HCT116 (cell line): ENCODE data around the gene LLCFC1. TPM values are rescaled to one million over a fixed set of nuclear protein-coding genes. Genes with fewer than 3 reads are reported as not detected.

ENCODE experiments used
- ATAC-seq: fragments of 200-7000 bp; cut with Tn5 transposase; 2 replicates; pipeline ENCODE4 v1.9.1; 2020; ENCODE audit warnings: mild to moderate bottlenecking, moderate library complexity
- BruUV-seq: library from RNA; stranded (reverse); fragments of 400-500 nt; replicated peaks from 2 replicates; lab custom pipeline; 2021; lab: Mats Ljungman, UMichigan
- CTCF ChIA-PET: fragments of 300-600 bp; sonication (Branson Sonifier 250); formaldehyde crosslinking; loops from one replicate; lab custom pipeline; 2021; ENCODE audit warnings: antibody characterized with exemption; lab: Charles Lee
- POLR2A ChIA-PET: fragments of 300-600, 350-600 bp; sonication (Branson Sonifier 250); formaldehyde crosslinking; loops from one replicate; lab custom pipeline; 2021; ENCODE audit warnings: antibody characterized with exemption; lab: Charles Lee
- RAD21 ChIA-PET, 2 experiments: fragments of 300-600 bp; sonication (Branson Sonifier 250); formaldehyde crosslinking; loops; one replicate each; lab custom pipeline; 2023; ENCODE audit warnings: low total read pairs in 2 of 2; ENCODE audit not compliant: uncharacterized antibody in 2 of 2, unreplicated experiment in 2 of 2, low non-redundant PET in 1 of 2; lab: Charles Lee
- DNase-seq: peaks from one replicate; pipeline ENCODE4 v3.0.0-alpha.2; 2010; ENCODE audit warnings: low read depth, low spot score
- H2AFZ ChIP-seq: fragments of 200-600 bp; shearing (Covaris generic), sonication (generic); 2 replicates; pipeline ENCODE4 v1.6.1; 2017; ENCODE audit warnings: low read depth, mixed run types, mixed read lengths, antibody characterized with exemption, low read length; ENCODE audit not compliant: poor library complexity, severe bottlenecking
- H3K27ac ChIP-seq: 2 replicates; pipeline ENCODE4 v1.5.1; 2012; ENCODE audit warnings: low read depth, low read length
- H3K27me3 ChIP-seq: fragments of 200-600 bp; sonication (generic); 2 replicates; pipeline ENCODE4 v1.6.1; 2016; ENCODE audit warnings: mixed run types, low read length, mixed read lengths; ENCODE audit not compliant: insufficient read depth
- H3K36me3 ChIP-seq, 2 experiments: fragments of 200-500 bp in 1 of 2; fragments of 200-600 bp in 1 of 2; sonication (Bioruptor generic) in 1 of 2; sonication (generic) in 1 of 2; 2 replicates each; pipeline versions ENCODE4 v1.5.1 to v1.6.1; 2014 to 2016; ENCODE audit warnings: low read length in 2 of 2, inconsistent platforms in 1 of 2, mixed read lengths in 1 of 2, mixed run types in 1 of 2; ENCODE audit not compliant: insufficient read depth in 2 of 2, control insufficient read depth in 1 of 2
- H3K4me1 ChIP-seq, 2 experiments: fragments of 200-600 bp in 1 of 2; sonication (generic) in 1 of 2; 2 replicates each; pipeline versions ENCODE4 v1.5.1 to v1.6.1; 2012 to 2017; ENCODE audit warnings: low read length in 2 of 2, inconsistent platforms in 1 of 2, mild to moderate bottlenecking in 1 of 2, mixed read lengths in 1 of 2, mixed run types in 1 of 2, moderate library complexity in 1 of 2; ENCODE audit not compliant: insufficient read depth in 2 of 2, control insufficient read depth in 1 of 2
- H3K4me2 ChIP-seq: fragments of 200-600 bp; sonication (generic); 2 replicates; pipeline ENCODE4 v1.6.1; 2017; ENCODE audit warnings: mixed run types, low read length, mixed read lengths
- H3K4me3 ChIP-seq, 2 experiments: fragments of 200-600 bp in 1 of 2; sonication (generic) in 1 of 2; replicated peaks in 1 of 2; 2 replicates each; pipeline ENCODE4 v1.5.1; 2011 to 2016; ENCODE audit warnings: low read length in 2 of 2, control low read depth in 1 of 2, low read depth in 1 of 2, mild to moderate bottlenecking in 1 of 2, mixed read lengths in 1 of 2, mixed run types in 1 of 2
- H3K79me2 ChIP-seq: fragments of 200-600 bp; sonication (generic); 2 replicates; pipeline ENCODE4 v1.6.1; 2017; ENCODE audit warnings: mild to moderate bottlenecking, mixed run types, low read length, moderate library complexity, mixed read lengths; ENCODE audit not compliant: insufficient read depth
- H3K9ac ChIP-seq: fragments of 200-600 bp; sonication (generic); 2 replicates; pipeline ENCODE4 v1.6.1; 2016; ENCODE audit warnings: low read length, mixed read lengths
- H3K9me2 ChIP-seq: fragments of 200-600 bp; sonication (generic), shearing (Covaris generic); 2 replicates; pipeline ENCODE4 v1.6.1; 2017; ENCODE audit warnings: mixed run types, mild to moderate bottlenecking, moderate library complexity; ENCODE audit not compliant: insufficient read depth
- H3K9me3 ChIP-seq, 2 experiments: fragments of 200-500 bp in 1 of 2; fragments of 200-600 bp in 1 of 2; sonication (Bioruptor generic) in 1 of 2; sonication (generic) in 1 of 2; 2 replicates each; pipeline ENCODE4 v1.6.1; 2014 to 2017; ENCODE audit warnings: low read length in 2 of 2, mixed read lengths in 2 of 2, inconsistent platforms in 1 of 2, low read depth in 1 of 2, mild to moderate bottlenecking in 1 of 2, mixed run types in 1 of 2, moderate library complexity in 1 of 2; ENCODE audit not compliant: control insufficient read depth in 1 of 2, insufficient read depth in 1 of 2
- H4K20me1 ChIP-seq: fragments of 200-600 bp; sonication (generic), shearing (Covaris generic); 2 replicates; pipeline ENCODE4 v1.6.1; 2017; ENCODE audit warnings: mixed run types, mild to moderate bottlenecking, moderate library complexity; ENCODE audit not compliant: insufficient read depth
- ATF3 ChIP-seq: IDR thresholded peaks from 2 replicates; pipeline ENCODE4 v1.6.1; 2012
- CBX3 ChIP-seq: IDR thresholded peaks from 2 replicates; pipeline ENCODE4 v1.6.1; 2012; ENCODE audit warnings: low read depth
- CEBPB ChIP-seq: IDR thresholded peaks from 2 replicates; pipeline ENCODE4 v1.6.1; 2012; ENCODE audit warnings: low read depth
- CTCF ChIP-seq, 3 experiments: fragments of 200-600 bp in 1 of 3; sonication (generic) in 1 of 3; IDR thresholded peaks in 2 of 3; conservative IDR thresholded peaks in 1 of 3; 2 replicates each; pipeline ENCODE4 v1.5.1; 2012 to 2017; ENCODE audit warnings: low read depth in 2 of 3, low read length in 2 of 3, antibody characterized with exemption in 1 of 3, borderline replicate concordance in 1 of 3, control low read depth in 1 of 3, mild to moderate bottlenecking in 1 of 3, mixed read lengths in 1 of 3, mixed run types in 1 of 3, moderate library complexity in 1 of 3; ENCODE audit not compliant: insufficient read depth in 1 of 3
- EGR1 ChIP-seq: IDR thresholded peaks from 2 replicates; pipeline ENCODE4 v1.6.1; 2012; ENCODE audit warnings: low read depth
- ELF1 ChIP-seq: IDR thresholded peaks from 2 replicates; pipeline ENCODE4 v1.6.1; 2012; ENCODE audit warnings: low read depth, borderline replicate concordance
- FOSL1 ChIP-seq: IDR thresholded peaks from 2 replicates; pipeline ENCODE4 v1.6.1; 2012; ENCODE audit warnings: low read depth
- JUND ChIP-seq: IDR thresholded peaks from 2 replicates; pipeline ENCODE4 v1.6.1; 2012
- MAX ChIP-seq: IDR thresholded peaks from 2 replicates; pipeline ENCODE4 v1.6.1; 2012
- POLR2A ChIP-seq: IDR thresholded peaks from 2 replicates; pipeline ENCODE4 v1.7.0; 2011; ENCODE audit warnings: borderline replicate concordance; ENCODE audit not compliant: insufficient read depth, insufficient read length; ENCODE audit errors: extremely low read depth
- POLR2AphosphoS5 ChIP-seq: IDR thresholded peaks from 2 replicates; pipeline ENCODE4 v1.6.1; 2011; ENCODE audit warnings: mild to moderate bottlenecking, low read depth, low read length, moderate library complexity
- RAD21 ChIP-seq: IDR thresholded peaks from 2 replicates; pipeline ENCODE4 v1.6.1; 2012; ENCODE audit warnings: low read depth, mild to moderate bottlenecking
- SIN3A ChIP-seq: IDR thresholded peaks from 2 replicates; pipeline ENCODE4 v1.6.1; 2012; ENCODE audit warnings: low read depth
- SP1 ChIP-seq: IDR thresholded peaks from 2 replicates; pipeline ENCODE4 v1.6.1; 2012; ENCODE audit warnings: low read depth
- SRF ChIP-seq: IDR thresholded peaks from 2 replicates; pipeline ENCODE4 v1.6.1; 2012; ENCODE audit warnings: low read depth
- TCF7L2 ChIP-seq: IDR thresholded peaks from 2 replicates; pipeline ENCODE4 v1.7.0; 2011; ENCODE audit warnings: borderline replicate concordance, inconsistent platforms; ENCODE audit not compliant: insufficient read depth, insufficient read length; ENCODE audit errors: extremely low read depth
- YY1 ChIP-seq: IDR thresholded peaks from 2 replicates; pipeline ENCODE4 v1.6.1; 2011; ENCODE audit warnings: low read length, low read depth, moderate library complexity, mild to moderate bottlenecking; ENCODE audit not compliant: insufficient replicate concordance; ENCODE audit errors: extremely low read depth
- ZBTB33 ChIP-seq: IDR thresholded peaks from 2 replicates; pipeline ENCODE4 v1.6.1; 2011; ENCODE audit warnings: mild to moderate bottlenecking, low read length, moderate library complexity; ENCODE audit not compliant: insufficient replicate concordance; ENCODE audit errors: extremely low read depth
- ZFX ChIP-seq: fragments of 450-650 bp; IDR thresholded peaks from 2 replicates; pipeline ENCODE4 v1.6.1; 2017
- ZNF274 ChIP-seq: fragments of 200-500 bp; sonication (Bioruptor generic); IDR thresholded peaks from 2 replicates; pipeline ENCODE4 v1.6.1; 2014; ENCODE audit warnings: mild to moderate bottlenecking, low read depth, low read length, inconsistent platforms
- intact Hi-C: fragments of 100-400 bp; cut with micrococcal nuclease; formaldehyde crosslinking; loops from 2 replicates; pipeline ENCODE4 v1.10.0; 2022
- total RNA-seq: library from RNA; stranded (reverse); gene quantifications from one replicate; pipeline ENCODE4 v1.2.1, GENCODE V29; 2021; ENCODE audit not compliant: unreplicated experiment

LLCFC1 gene
- total RNA-seq, 1 experiment from 2014 or later = not detected

- TF ChIP-seq YY1 (no peak), ELF1 (no peak), FOSL1 (no peak), POLR2A (no peak), MAX (no peak), SRF (no peak), SIN3A (no peak)
These were observed 35.2 kb upstream of the LLCFC1 start (continued) for GRCh38 chr7:142904128-142904527.

- Histone ChIP-seq H3K9ac (no peak overlapping the region), H3K4me2 (no peak overlapping the region), H2AFZ (no peak overlapping the region), H3K4me1 (no peaks in the 10 kb centered on the region), H3K9me2 (no peaks in the 10 kb centered on the region), H3K27ac (no peak overlapping the region), H3K36me3 (no peaks in the 10 kb centered on the region), H3K79me2 (no peaks in the 10 kb centered on the region), H3K9me3 (no peaks in the 10 kb centered on the region), H3K4me3 (no peak overlapping the region), H3K27me3 (peaks cover 10% of the 10 kb centered on the region), H4K20me1 (no peaks in the 10 kb centered on the region)
- POLR2A ChIA-PET = no interaction called here
- BruUV-seq = no TSS peak
- CTCF ChIA-PET = no interaction called here
- intact Hi-C loops = no loop called here
- no peak for TF ChIP-seq SRF
- TF ChIP-seq CTCF (IDR thresholded peaks at IDR 0.05 in 2 of 3, conservative IDR thresholded peaks at IDR 0.05 in 1 of 3; ENCODE audit: borderline replicate concordance in 1 of 3, insufficient read depth in 1 of 3, low read depth in 2 of 3, low read length in 2 of 3) = no peak
- TF ChIP-seq POLR2A = no peak
- no peak for TF ChIP-seq SP1
- no peak for TF ChIP-seq RAD21
- no peak for TF ChIP-seq TCF7L2
- no peak for TF ChIP-seq YY1
- no peak for TF ChIP-seq EGR1
- TF ChIP-seq ZBTB33 = no peak
- TF ChIP-seq SIN3A = no peak
- TF ChIP-seq POLR2AphosphoS5 = no peak
- no peak for TF ChIP-seq ATF3
- no peak for TF ChIP-seq JUND
- no peak for TF ChIP-seq FOSL1
- TF ChIP-seq MAX = no peak
- TF ChIP-seq ZNF274 = no peak
- no peak for TF ChIP-seq ZFX
- TF ChIP-seq CBX3 = no peak
- no peak for TF ChIP-seq CEBPB
- RAD21 ChIA-PET = no interaction called here
- no peak for ATAC-seq
- DNase-seq = no peak
These were observed 33.5 kb upstream of the LLCFC1 start for GRCh38 chr7:142905759-142906158.
